ENCODE data around the gene ELFN1.
"Not testable (repeated sequence)": the region's sequence is repeated elsewhere in the genome, so short reads cannot be mapped to it uniquely, and the experiment has no call there.

Gene ELFN1

DNA sequence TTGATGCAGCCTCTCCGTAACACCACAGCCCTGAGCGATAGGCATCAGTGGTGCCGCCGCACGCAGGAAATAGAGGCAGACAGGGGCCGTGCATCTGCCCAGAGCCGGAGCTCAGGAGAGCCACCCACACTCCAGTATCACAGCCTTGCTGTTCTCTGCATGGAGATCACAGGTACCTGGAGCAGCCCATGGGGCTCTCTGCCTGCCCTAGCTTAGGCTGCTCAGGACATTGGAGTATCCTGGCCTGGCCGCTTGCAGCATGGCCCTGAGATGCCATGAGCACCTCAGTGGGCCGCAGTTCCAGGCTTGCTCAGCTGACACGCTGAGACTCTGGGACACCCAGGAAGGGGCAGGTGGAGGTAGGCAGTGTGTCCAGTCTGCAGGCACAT, 47.0 kb downstream of the ELFN1 start:
- Histone ChIP-seq H3K27ac (no peak overlapping the region), H3K9ac (no peak overlapping the region), H3K36me3 (ENCODE audit: control insufficient read depth, insufficient read depth, low read length) (no peaks in the 10 kb centered on the region), H2AFZ (no peak overlapping the region), H3K4me1 (no peaks in the 10 kb centered on the region), H3K79me2 (no peaks in the 10 kb centered on the region), H3K9me3 (ENCODE audit: control insufficient read depth, low read length) (no peaks in the 10 kb centered on the region), H3K27me3 (ENCODE audit: control insufficient read depth, insufficient read depth, low read length) (peaks cover 3% of the 10 kb centered on the region), H3K4me3 (ENCODE audit: low read depth, low read length) (no peak overlapping the region), H3K4me2 (ENCODE audit: low read length) (no peak overlapping the region)
- TF ChIP-seq, protein P1, sequence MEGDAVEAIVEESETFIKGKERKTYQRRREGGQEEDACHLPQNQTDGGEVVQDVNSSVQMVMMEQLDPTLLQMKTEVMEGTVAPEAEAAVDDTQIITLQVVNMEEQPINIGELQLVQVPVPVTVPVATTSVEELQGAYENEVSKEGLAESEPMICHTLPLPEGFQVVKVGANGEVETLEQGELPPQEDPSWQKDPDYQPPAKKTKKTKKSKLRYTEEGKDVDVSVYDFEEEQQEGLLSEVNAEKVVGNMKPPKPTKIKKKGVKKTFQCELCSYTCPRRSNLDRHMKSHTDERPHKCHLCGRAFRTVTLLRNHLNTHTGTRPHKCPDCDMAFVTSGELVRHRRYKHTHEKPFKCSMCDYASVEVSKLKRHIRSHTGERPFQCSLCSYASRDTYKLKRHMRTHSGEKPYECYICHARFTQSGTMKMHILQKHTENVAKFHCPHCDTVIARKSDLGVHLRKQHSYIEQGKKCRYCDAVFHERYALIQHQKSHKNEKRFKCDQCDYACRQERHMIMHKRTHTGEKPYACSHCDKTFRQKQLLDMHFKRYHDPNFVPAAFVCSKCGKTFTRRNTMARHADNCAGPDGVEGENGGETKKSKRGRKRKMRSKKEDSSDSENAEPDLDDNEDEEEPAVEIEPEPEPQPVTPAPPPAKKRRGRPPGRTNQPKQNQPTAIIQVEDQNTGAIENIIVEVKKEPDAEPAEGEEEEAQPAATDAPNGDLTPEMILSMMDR (IDR thresholded peaks at IDR 0.05), result no peak

DNA sequence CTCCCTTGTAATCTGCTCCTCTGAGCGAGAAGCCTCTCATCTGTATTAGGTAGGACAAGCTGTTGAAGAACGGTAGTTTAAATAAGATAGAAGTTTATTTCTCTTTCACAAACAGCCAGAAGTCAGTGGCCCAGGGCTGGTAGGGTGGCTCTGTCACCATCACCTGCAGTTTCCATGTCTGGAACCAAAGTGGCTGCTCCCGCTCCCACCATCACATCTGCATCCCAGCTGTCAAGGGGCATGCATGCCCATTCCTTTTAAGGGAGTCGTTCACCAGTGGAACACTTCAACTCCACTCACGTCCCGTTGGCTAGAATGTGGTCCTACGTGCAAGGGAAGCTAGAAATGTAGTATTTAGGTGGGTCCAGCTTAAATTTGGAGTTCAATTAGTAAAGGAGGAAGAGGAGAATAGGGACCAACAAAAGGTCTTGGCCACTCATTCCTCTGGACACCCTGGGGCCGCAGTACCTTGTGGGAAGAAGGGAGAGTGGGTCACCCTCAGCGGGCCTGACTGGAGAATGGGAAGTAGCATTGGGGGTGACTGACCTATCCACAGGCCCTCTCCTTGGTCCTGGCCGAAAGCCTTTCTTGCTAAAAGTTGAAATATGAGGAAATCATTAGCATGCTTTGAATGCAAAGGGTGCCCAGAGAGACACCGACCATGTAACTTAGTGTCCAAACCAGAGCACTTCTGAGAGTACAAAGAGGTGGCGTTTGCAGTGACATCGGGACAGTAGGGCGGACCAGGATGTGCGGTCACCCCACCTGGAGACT, 48.0 kb downstream of the ELFN1 start:
- Histone ChIP-seq H2AFZ (no peak overlapping the region), H3K36me3 (ENCODE audit: control insufficient read depth, insufficient read depth, low read length) (no peaks in the 10 kb centered on the region), H3K27me3 (ENCODE audit: control insufficient read depth, insufficient read depth, low read length) (peaks cover 3% of the 10 kb centered on the region), H3K9ac (no peak overlapping the region), H3K4me3 (ENCODE audit: low read depth, low read length) (no peak overlapping the region), H3K27ac (no peak overlapping the region), H3K4me1 (no peaks in the 10 kb centered on the region), H3K79me2 (no peaks in the 10 kb centered on the region), H3K9me3 (ENCODE audit: control insufficient read depth, low read length) (no peaks in the 10 kb centered on the region), H3K4me2 (ENCODE audit: low read length) (no peak overlapping the region)
- TF ChIP-seq, protein P1 (IDR thresholded peaks at IDR 0.05), result no peak

DNA sequence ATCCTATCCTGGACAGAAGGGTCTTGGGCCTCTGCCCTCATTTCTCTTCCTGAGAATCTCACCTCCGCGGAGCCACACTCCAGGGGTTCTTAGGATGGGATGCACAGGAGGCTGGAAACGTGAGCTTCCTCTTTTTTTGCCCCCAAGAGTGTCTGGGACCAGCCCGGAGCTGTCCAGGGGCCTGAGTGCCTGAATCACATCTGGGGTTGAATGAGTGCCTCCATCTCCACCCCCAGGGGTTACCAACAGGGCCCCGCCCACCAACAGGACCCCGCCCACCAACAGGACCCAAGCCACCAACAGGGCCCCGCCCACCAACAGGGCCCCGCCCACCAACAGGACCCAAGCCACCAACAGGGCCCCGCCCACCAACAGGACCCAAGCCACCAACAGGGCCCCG, 48.8 kb downstream of the ELFN1 start:
- H3K79me2 ChIP-seq; H2AFZ ChIP-seq; H3K4me1 ChIP-seq; H3K9ac ChIP-seq; H3K27me3 ChIP-seq (ENCODE audit: control insufficient read depth, insufficient read depth, low read length); H3K9me3 ChIP-seq (ENCODE audit: control insufficient read depth, low read length); H3K27ac ChIP-seq; H3K4me3 ChIP-seq (ENCODE audit: low read depth, low read length); H3K36me3 ChIP-seq (ENCODE audit: control insufficient read depth, insufficient read depth, low read length); H3K4me2 ChIP-seq (ENCODE audit: low read length): not testable (repeated sequence)

GRCh38 chr7:1719256-1719655, 49.2 kb downstream of the ELFN1 start:
- H3K27ac ChIP-seq; H3K79me2 ChIP-seq; H3K9ac ChIP-seq; H3K4me3 ChIP-seq (ENCODE audit: low read depth, low read length); H2AFZ ChIP-seq; H3K9me3 ChIP-seq (ENCODE audit: control insufficient read depth, low read length); H3K4me2 ChIP-seq (ENCODE audit: low read length); H3K36me3 ChIP-seq (ENCODE audit: control insufficient read depth, insufficient read depth, low read length); H3K27me3 ChIP-seq (ENCODE audit: control insufficient read depth, insufficient read depth, low read length); H3K4me1 ChIP-seq: not testable (repeated sequence)

DNA sequence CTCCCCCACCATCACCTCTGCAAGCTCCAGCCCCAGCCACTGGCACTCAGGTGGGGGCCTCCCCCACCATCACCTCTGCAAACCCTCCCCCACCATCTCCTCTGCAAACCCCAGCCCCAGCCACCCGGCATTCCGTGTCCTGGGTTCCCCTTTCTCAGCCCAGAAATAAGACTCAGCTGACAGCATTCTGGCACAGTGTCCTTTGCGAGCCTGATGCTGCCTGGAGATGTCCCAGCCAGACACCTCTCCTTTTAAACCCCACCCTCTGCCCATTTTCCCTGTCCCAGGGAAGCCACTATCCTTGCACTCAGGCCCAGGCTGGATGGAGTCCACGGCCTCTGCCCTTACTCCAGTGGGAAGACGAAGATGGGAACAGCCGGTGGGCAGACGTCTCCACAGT, 49.8 kb downstream of the ELFN1 start:
- H3K9me3 ChIP-seq (ENCODE audit: control insufficient read depth, low read length), result no peaks in the 10 kb centered on the region
- no peak overlapping the region for H2AFZ ChIP-seq
- peaks cover 2% of the 10 kb centered on the region for H3K27me3 ChIP-seq (ENCODE audit: control insufficient read depth, insufficient read depth, low read length)
- H3K27ac ChIP-seq, result no peak overlapping the region
- H3K36me3 ChIP-seq (ENCODE audit: control insufficient read depth, insufficient read depth, low read length), result no peaks in the 10 kb centered on the region
- H3K79me2 ChIP-seq, result no peaks in the 10 kb centered on the region
- H3K4me3 ChIP-seq (ENCODE audit: low read depth, low read length), result no peak overlapping the region
- no peak overlapping the region for H3K4me2 ChIP-seq (ENCODE audit: low read length)
- no peaks in the 10 kb centered on the region for H3K4me1 ChIP-seq
- no peak overlapping the region for H3K9ac ChIP-seq
- TF ChIP-seq, protein P1 (IDR thresholded peaks at IDR 0.05), result no peak

- H3K9ac ChIP-seq, result no peak overlapping the region
- no peaks in the 10 kb centered on the region for H3K4me1 ChIP-seq
- H3K4me3 ChIP-seq (ENCODE audit: low read depth, low read length), result no peak overlapping the region
- TF ChIP-seq, protein P1 (IDR thresholded peaks at IDR 0.05), result no peak
- peaks cover 2% of the 10 kb centered on the region for H3K27me3 ChIP-seq (ENCODE audit: control insufficient read depth, insufficient read depth, low read length)
- H3K27ac ChIP-seq, result no peak overlapping the region
- no peak overlapping the region for H3K4me2 ChIP-seq (ENCODE audit: low read length)
- no peaks in the 10 kb centered on the region for H3K36me3 ChIP-seq (ENCODE audit: control insufficient read depth, insufficient read depth, low read length)
- no peak overlapping the region for H2AFZ ChIP-seq
- H3K79me2 ChIP-seq, result no peaks in the 10 kb centered on the region
- H3K9me3 ChIP-seq (ENCODE audit: control insufficient read depth, low read length), result no peaks in the 10 kb centered on the region
Observed at GRCh38 chr7:1720326-1720725, 50.2 kb downstream of the ELFN1 start.
